Measurements from ENCODE around the gene PCGF1. TPM values are rescaled to one million over a fixed set of nuclear protein-coding genes. Genes with fewer than 3 reads are reported as not detected.

PCGF1 gene
- total RNA-seq, 1 donor: 16.2 TPM

Other genes starting within 250 kb of the PCGF1 start
- 4.3 TPM for gene SLC4A5, start 164.3 kb downstream of the PCGF1 start, total RNA-seq
- gene DCTN1, start 127.4 kb downstream of the PCGF1 start, total RNA-seq: 98.3 TPM
- 2.7 TPM for gene C2orf81, start 86.1 kb downstream of the PCGF1 start, total RNA-seq
- gene WDR54, start 86.0 kb downstream of the PCGF1 start, total RNA-seq: 98.0 TPM
- gene RTKN, start 65.8 kb downstream of the PCGF1 start, total RNA-seq: 18.6 TPM
- 18.0 TPM for gene INO80B, start 52.6 kb downstream of the PCGF1 start, total RNA-seq
- 121 TPM for gene WBP1, start 49.3 kb downstream of the PCGF1 start, total RNA-seq
- gene MOGS, start 42.3 kb downstream of the PCGF1 start, total RNA-seq: 68.1 TPM
- gene MRPL53, start 35.0 kb downstream of the PCGF1 start, total RNA-seq: 36.4 TPM
- 31.5 TPM for gene CCDC142, start 24.7 kb downstream of the PCGF1 start, total RNA-seq
- 15.6 TPM for gene TTC31, start 24.6 kb downstream of the PCGF1 start, total RNA-seq
- gene LBX2, start 8.1 kb downstream of the PCGF1 start, total RNA-seq: 0.54 TPM
- 0.27 TPM for gene TLX2, start 6.8 kb upstream of the PCGF1 start, total RNA-seq
- gene DQX1, start 18.5 kb upstream of the PCGF1 start, total RNA-seq: under 0.01 TPM
- 121 TPM for gene AUP1, start 22.0 kb upstream of the PCGF1 start, total RNA-seq
- gene HTRA2, start 22.2 kb upstream of the PCGF1 start, total RNA-seq: 108 TPM
- 14.3 TPM for gene LOXL3, start 46.2 kb upstream of the PCGF1 start, total RNA-seq
- gene DOK1, start 47.0 kb upstream of the PCGF1 start, total RNA-seq: 61.7 TPM
- gene M1AP, start 140.6 kb upstream of the PCGF1 start, total RNA-seq: 0.54 TPM
- gene SEMA4F, start 146.6 kb upstream of the PCGF1 start, total RNA-seq: 4.8 TPM